ENCODE results near the gene AMPD2.
"Not testable (repeated sequence)": the region's sequence is repeated elsewhere in the genome, so short reads cannot be mapped to it uniquely, and the experiment has no call there.

Gene AMPD2

DNA sequence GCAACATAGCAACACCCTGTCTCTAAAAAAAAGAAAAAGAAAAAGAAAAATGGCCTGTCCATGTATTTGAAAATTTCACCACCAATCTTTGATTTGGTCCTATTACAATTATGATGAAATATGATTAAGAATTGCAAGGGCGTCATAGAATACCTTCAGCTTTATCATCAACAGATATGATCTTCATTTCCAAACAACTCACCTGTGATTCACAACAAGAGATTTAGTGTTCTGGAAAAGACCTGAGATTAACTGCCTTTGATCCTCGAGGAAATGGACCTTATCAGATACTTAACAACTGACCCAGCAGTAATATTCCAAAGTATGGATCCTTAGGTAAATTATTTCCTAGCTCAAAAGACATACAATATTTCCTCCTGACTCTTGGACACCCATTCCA, 32.8 kb downstream of the AMPD2 start:
- no peak for DNase-seq (ENCODE audit: low read depth in 2 of 2)

DNA sequence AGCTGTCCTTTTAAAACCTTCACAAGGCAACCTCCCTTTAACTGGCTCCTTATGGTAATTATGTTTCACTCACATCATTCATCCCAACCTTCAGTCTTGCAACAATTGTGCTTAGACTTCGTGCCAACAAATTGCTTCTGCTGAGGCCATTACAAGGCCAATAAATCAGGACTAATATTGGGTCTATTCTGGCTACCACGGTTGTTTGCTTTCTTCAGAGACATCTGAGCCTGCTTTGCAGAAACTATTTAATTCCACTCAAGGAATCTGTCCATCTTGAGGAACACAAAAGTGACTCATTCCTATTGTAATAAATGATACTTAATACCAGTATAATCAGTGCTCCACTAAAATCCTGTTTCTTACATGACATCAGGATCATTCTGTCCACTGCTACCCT, 33.7 kb downstream of the AMPD2 start:
- no peak for DNase-seq (ENCODE audit: low read depth in 2 of 2)

DNA sequence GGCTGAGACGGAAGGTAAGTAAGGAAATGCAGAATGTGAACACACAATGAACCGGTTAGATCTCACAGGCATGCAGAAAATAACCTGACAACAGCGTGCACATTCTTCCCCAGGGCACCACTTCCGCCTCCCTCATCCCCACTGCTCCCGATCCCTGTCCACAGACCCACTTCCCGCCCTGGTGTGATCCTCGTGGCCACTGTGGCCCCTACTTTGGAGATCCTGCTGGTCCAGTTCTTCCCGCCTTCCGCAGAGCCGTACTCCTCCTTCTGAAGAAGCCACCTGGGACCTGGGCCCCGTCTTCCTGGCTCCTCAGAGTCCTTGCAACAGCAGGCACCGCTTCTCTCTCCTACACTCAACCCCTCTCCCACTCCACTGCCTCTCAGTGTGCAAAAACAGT, 34.9 kb downstream of the AMPD2 start:
- no peak for DNase-seq (ENCODE audit: low read depth in 2 of 2)

DNA sequence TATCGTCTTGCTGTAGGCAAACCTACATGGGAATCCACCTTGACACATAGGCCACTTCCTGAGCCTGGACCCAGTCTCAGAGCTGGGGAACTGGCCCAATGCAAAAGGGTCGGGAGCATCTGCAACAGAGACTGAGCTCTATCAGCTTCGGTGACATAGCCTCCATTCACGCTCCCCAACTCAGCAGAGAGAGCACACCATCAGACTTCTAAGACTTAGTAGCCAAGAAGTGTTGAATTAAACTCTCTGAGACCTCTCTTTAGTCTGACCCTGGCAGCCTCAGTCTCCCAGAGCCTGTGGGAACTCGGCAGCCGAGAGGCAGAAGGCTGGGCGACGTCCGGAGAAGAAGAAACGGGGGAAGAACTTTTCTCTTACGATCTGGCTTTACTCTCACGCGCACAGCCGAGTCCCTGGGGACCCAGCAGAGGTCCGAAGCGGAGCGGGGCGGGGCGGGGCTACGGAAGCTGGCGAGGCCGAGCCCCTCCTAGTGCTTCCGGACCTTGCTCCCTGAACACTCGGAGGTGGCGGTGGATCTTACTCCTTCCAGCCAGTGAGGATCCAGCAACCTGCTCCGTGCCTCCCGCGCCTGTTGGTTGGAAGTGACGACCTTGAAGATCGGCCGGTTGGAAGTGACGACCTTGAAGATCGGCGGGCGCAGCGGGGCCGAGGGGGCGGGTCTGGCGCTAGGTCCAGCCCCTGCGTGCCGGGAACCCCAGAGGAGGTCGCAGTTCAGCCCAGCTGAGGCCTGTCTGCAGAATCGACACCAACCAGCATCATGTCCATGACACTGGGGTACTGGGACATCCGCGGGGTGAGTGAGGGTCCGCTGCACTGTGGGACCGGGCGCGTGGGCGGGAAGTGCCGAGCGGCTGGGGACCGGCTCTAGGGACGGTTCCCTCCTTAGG, 36.2 kb downstream of the AMPD2 start, which contains the start of gene GSTM4:
Gene GSTM4 (plus strand): TSS at position 485 of the 905 bp plus-strand sequence. CDS start 291 bp downstream, at position 776.
- peak; percentile 64 to 76 for DNase-seq (ENCODE audit: low read depth in 2 of 2)

DNA sequence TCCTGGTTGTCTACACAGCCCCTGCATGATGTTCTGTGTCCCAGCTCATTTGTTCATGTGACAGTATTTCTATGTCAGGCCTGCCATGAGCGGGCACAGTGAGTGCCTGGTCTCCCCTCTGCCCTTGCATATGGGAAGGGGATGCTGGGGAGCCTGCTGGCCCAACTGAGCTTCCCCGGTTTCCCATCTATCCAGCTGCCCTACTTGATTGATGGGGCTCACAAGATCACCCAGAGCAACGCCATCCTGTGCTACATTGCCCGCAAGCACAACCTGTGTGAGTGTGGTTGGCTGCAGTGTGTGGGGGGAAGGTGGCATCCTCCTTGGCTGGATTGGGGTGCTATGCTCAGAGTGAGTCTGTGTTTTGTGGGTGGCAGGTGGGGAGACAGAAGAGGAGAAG, 37.8 kb downstream of the AMPD2 start:
- DNase-seq (ENCODE audit: low read depth in 2 of 2) = no peak

DNA sequence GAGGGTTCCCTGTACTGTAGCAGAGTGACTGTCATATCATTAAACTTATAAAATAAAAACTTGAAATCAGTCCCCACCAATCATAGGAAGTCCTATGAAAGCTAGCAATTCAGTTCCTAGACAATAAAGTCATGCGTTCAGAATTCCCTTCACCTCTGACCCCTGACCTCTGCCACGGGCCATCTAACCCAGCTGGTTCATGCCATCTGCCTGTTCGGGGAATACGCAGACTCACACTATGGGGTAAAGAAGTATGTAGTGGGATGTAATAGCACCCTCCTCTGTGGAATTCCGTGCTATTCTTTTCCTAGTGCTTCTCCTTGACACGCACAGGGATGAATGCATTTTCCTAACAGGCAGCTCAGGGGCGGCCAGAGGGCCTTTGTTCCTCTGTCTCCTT, 38.3 kb downstream of the AMPD2 start:
- no peak for DNase-seq (ENCODE audit: low read depth in 2 of 2)

DNA sequence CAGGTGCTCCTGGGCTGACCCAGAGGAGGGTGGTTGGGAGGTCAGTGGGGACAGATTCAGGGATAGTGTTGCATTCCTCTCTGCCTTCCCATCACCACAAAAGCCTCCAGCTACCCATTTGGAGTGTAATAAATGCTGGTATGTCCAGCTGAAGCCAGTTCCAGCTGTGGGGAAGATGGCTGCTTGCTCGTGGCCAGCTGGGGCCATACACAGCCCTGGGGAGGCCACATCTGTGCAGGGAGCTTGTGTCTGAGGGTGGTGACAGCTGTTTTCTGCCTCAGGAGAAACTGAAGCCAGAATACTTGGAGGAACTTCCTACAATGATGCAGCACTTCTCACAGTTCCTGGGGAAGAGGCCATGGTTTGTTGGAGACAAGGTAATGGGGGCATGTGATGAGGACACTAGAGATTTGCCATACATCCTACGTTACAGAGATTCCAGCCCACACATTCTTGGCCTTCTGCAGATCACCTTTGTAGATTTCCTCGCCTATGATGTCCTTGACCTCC, 39.0 kb downstream of the AMPD2 start:
- no peak for DNase-seq (ENCODE audit: low read depth in 2 of 2)

DNA sequence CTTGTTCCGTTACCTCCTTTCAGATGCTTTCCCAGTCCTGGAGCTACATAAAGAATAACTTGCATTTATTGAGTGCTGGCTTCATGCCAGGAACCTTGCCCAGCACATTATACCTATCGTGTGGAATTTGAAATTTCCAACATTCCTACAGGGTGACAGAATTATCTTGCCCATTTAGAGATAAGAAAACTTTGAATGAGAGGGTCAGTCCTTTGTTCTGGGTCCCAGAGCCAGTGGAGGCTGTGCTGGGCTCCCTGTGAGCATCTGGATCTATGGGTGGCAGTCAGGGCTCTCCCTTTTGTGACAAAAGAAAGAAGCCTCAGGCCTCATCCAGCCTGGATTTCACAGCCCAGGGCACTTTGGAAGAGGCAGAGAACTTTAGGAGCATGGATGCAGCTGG, 39.5 kb downstream of the AMPD2 start:
- no peak for DNase-seq (ENCODE audit: low read depth in 2 of 2)

DNA sequence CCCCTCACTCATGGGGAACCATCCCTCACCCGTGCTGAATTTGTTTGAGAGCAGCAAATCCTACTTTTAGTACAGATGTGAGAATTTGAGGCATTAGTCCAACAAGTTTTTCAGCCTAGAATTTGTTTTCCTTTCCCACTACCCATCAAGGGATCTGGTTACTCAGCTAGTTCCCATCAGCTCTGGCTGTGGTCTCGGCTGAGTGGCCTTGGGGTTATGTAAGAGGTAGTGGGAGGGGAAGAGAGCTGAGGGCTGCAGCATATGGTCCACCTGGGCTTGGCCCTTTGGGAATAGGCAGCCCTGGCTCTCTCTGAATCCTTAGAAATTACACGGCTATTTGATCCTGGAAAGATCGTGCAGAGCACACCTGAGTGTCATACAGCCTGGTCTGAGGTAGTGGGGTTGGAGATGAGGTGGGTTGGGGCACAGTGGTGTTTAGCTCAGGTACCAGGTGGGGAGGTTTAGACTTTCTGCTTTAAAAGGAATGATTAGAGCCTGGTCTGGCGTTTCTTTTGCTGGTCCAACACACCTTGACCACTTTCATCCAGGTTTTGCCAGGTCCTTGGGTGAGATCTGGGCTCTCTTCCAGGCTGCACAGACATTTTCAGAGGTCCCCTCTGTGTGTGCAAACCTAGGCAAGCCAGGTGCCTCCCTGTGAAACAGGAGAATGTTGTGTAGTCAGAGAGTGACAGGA, 40.5 kb downstream of the AMPD2 start:
- DNase-seq (ENCODE audit: low read depth in 2 of 2) = no peak

GRCh38 chr1:109660691-109661026, 41.0 kb downstream of the AMPD2 start:
- not testable (repeated sequence) for DNase-seq (ENCODE audit: low read depth in 2 of 2)

GRCh38 chr1:109661391-109661790, 41.8 kb downstream of the AMPD2 start:
- no peak for DNase-seq (ENCODE audit: low read depth in 2 of 2)

DNA sequence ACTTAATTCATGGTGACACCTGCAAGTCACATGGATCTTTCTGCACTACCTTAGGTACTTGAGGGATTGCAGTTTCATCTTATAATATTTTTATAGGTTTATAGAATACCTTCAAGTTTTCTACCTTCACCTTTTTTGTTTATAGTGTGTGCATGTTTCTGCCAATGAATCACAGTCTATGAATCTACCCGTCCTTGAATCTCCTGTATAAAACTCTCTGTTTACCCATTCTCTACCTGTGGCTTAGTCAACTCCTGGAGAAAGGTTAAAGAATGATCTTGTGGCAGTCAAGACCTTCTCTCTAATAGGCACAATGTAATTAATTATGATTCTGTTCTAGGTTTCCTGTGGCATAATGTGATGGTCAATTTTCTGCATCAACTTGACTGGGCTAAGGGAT, 45.0 kb downstream of the AMPD2 start:
- DNase-seq (ENCODE audit: low read depth in 2 of 2) = no peak

GRCh38 chr1:109667452-109668122, 48.0 kb downstream of the AMPD2 start, which contains the start of gene GSTM2:
TSS of gene GSTM2 (plus strand) at chr1:109668057. CDS start at chr1:109668116, 59 bp downstream.
- peak; percentile 74 to 76 for DNase-seq (ENCODE audit: low read depth in 2 of 2)

GRCh38 chr1:109668123-109668775, 48.6 kb downstream of the AMPD2 start:
- no peak for DNase-seq (ENCODE audit: low read depth in 2 of 2)

DNA sequence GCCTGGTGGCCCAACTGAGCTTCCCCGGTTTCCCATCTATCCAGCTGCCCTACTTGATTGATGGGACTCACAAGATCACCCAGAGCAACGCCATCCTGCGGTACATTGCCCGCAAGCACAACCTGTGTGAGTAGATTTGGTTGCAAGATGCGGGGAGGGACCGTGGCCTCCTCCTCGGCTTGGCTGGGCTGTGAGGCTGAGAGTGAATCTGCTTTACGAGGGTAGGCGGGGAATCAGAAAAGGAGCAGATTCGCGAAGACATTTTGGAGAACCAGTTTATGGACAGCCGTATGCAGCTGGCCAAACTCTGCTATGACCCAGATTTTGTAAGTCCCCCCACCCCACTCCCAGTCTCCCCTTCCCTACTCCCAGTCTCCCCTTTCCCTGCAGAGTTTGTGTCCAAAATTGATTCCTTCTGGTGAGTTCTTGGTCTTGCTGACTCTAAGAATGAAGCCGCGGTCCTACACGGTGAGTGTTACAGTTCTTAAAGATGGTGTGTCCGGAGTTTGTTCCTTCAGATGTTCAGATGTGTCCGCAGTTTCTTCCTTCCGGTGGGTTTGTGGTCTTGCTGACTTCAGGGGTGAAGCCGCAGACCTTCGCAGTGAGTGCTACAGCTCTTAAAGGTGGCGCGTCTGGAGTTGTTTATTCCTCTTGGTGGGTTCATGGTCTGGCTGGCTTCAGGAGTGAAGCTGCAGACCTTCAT, 49.8 kb downstream of the AMPD2 start:
- DNase-seq (ENCODE audit: low read depth in 2 of 2) = no peak

GRCh38 chr1:109669949-109670302, 50.3 kb downstream of the AMPD2 start:
- not testable (repeated sequence) for DNase-seq (ENCODE audit: low read depth in 2 of 2)

GRCh38 chr1:109671067-109671466, 51.4 kb downstream of the AMPD2 start:
- DNase-seq (ENCODE audit: low read depth in 2 of 2) = no peak

GRCh38 chr1:109673861-109674260, 54.2 kb downstream of the AMPD2 start:
- not testable (repeated sequence) for DNase-seq (ENCODE audit: low read depth in 2 of 2)

DNA sequence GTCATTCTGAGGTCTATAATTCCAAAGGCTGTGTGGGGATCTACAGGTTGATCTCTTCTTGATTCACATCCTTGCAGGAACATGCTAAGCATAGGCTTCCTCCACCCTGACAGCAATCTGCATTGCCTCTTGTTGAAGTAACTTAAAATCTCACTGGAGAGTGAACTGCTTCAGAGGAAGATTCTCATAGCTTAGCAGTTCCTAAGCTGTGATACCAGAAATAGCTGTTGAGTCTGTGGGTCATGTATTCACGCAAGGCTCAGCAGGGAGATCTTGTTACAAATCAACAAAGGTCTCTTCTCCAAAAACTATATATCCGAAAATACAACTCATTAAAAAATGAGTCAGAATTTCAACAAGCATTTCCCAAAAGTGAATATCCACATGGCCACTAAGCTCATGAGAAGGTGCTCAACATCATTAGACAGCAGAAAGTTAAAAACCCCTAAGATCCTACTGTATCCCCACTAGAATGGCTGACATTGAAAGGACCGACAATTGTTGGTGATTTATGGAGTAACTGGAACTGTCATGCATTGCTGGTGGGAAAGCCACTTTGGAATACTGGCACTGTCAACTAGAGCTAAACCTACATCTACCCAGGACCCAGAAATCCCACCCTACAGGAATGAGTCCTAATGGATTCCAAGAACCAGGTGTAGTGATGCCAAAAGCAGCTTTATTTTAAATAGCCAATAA, 57.2 kb downstream of the AMPD2 start:
- not testable (repeated sequence) for DNase-seq (ENCODE audit: low read depth in 2 of 2)

DNA sequence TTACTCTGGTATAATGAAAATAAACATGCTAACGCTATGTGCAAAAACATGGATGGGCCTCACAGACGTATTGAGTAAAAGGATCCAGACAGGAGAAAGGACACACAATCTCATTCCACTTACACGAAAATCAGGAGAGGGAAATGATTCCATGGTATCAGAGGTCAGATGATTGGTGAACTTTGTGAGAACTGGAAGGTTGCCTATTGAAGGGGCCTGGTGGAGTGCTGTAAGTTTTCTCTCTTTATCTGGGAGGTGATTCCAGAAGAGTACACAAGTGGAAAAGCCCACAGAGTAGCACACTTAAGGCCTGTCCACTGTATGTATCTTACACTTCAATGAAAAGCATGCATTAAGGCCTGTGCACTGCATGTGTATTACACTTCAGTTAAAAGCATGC, 57.8 kb downstream of the AMPD2 start:
- no peak for DNase-seq (ENCODE audit: low read depth in 2 of 2)

Measured in stimulated activated CD8-positive, alpha-beta memory T cell treated with anti-CD3 and anti-CD28 coated beads, Interleukin-2, amount 100 ng/mL, for 48 hours (primary cell).